ENCODE results near the gene HAP1. TPM values are rescaled to one million over a fixed set of nuclear protein-coding genes. Genes with fewer than 3 reads are reported as not detected.

Gene HAP1
- polyA plus RNA-seq, 6 donors from 2014 or later = not detected

GRCh38 chr17:41772218-41772585 lies 37.8 kb upstream of the HAP1 start:
- ATAC-seq (ENCODE audit: low read depth in 2 of 2) (no peak), DNase-seq (no peak)
- Mint-ChIP-seq H3K4me3 (no peak overlapping the region), H3K4me1 (peaks cover 6 to 36% (median 20%) of the 10 kb centered on the region in 3 donors), H3K27me3 (no peaks in the 10 kb centered on the region), H3K36me3 (peaks cover 3 to 16% of the 10 kb centered on the region in 2 donors), H3K27ac (peak overlapping the region in 2 of 6 donors; percentile 37 to 39), H3K9me3 (no peaks in the 10 kb centered on the region)

- DNase-seq (no peak), ATAC-seq (ENCODE audit: low read depth in 2 of 2) (peak in 1 of 2 donors; percentile 27)
- Mint-ChIP-seq H3K27me3 (no peaks in the 10 kb centered on the region), H3K9me3 (no peaks in the 10 kb centered on the region), H3K4me1 (peaks cover 6 to 36% (median 20%) of the 10 kb centered on the region in 3 donors), H3K4me3 (peak overlapping the region in 2 of 8 donors; percentile 2 to 43), H3K36me3 (peaks cover 3 to 22% of the 10 kb centered on the region in 2 donors), H3K27ac (peak overlapping the region in 4 of 6 donors; percentile 39 to 85 (median 80))
Measured at GRCh38 chr17:41771389-41772206, 37.2 kb upstream of the HAP1 start.

- Mint-ChIP-seq H3K9me3 (no peaks in the 10 kb centered on the region), H3K27me3 (no peaks in the 10 kb centered on the region), H3K4me1 (peaks cover 6 to 30% (median 16%) of the 10 kb centered on the region in 3 donors), H3K27ac (no peak overlapping the region), H3K4me3 (peak overlapping the region in 1 of 8 donors; percentile 55), H3K36me3 (peaks cover 0 to 31% of the 10 kb centered on the region in 2 donors)
- ATAC-seq (ENCODE audit: low read depth in 2 of 2) = no peak
- no peak for DNase-seq
Measured at GRCh38 chr17:41769985-41770384, 35.5 kb upstream of the HAP1 start.

GRCh38 chr17:41769346-41769862 lies 35.0 kb upstream of the HAP1 start:
- Mint-ChIP-seq H3K27me3 (no peaks in the 10 kb centered on the region), H3K27ac (peak overlapping the region in 1 of 6 donors; percentile 71)

GRCh38 chr17:41768682-41769288 lies 34.3 kb upstream of the HAP1 start:
- H3K27me3 Mint-ChIP-seq = no peaks in the 10 kb centered on the region
- ATAC-seq (ENCODE audit: low read depth in 2 of 2) = no peak
- no peak overlapping the region for H3K4me3 Mint-ChIP-seq
- H3K4me1 Mint-ChIP-seq = peaks cover 6 to 19% (median 9%) of the 10 kb centered on the region in 3 donors
- peak overlapping the region in 1 of 6 donors; percentile 38 for H3K27ac Mint-ChIP-seq
- no peak for DNase-seq
- H3K36me3 Mint-ChIP-seq = peaks cover 0 to 31% of the 10 kb centered on the region in 2 donors
- H3K9me3 Mint-ChIP-seq = no peaks in the 10 kb centered on the region

More at GRCh38 chr17:41769346-41769862, 35.0 kb upstream of the HAP1 start:
- no peaks in the 10 kb centered on the region for H3K9me3 Mint-ChIP-seq
- H3K4me1 Mint-ChIP-seq = peaks cover 6 to 25% (median 13%) of the 10 kb centered on the region in 3 donors
- H3K36me3 Mint-ChIP-seq = peaks cover 0 to 31% of the 10 kb centered on the region in 2 donors
- no peak overlapping the region for H3K4me3 Mint-ChIP-seq
- DNase-seq (no peak), ATAC-seq (ENCODE audit: low read depth in 2 of 2) (no peak)

GRCh38 chr17:41767324-41768042 lies 33.0 kb upstream of the HAP1 start:
- H3K9me3 Mint-ChIP-seq = no peaks in the 10 kb centered on the region
- DNase-seq (no peak), ATAC-seq (ENCODE audit: low read depth in 2 of 2) (no peak)
- no peaks in the 10 kb centered on the region for H3K27me3 Mint-ChIP-seq
- peak overlapping the region in 1 of 8 donors; percentile 70 for H3K4me3 Mint-ChIP-seq
- H3K27ac Mint-ChIP-seq = peak overlapping the region in 1 of 6 donors; percentile 62
- H3K4me1 Mint-ChIP-seq = peaks cover 6 to 15% (median 9%) of the 10 kb centered on the region in 3 donors
- peaks cover 0 to 43% of the 10 kb centered on the region in 2 donors for H3K36me3 Mint-ChIP-seq

- DNase-seq = no peak
- Mint-ChIP-seq H3K9me3 (no peaks in the 10 kb centered on the region), H3K4me3 (no peak overlapping the region), H3K36me3 (peaks cover 0 to 51% of the 10 kb centered on the region in 2 donors), H3K4me1 (peaks cover 7 to 10% (median 10%) of the 10 kb centered on the region in 3 donors), H3K27ac (peak overlapping the region in 2 of 6 donors; percentile 39 to 89), H3K27me3 (no peaks in the 10 kb centered on the region)
- no peak for ATAC-seq (ENCODE audit: low read depth in 2 of 2)
Measured at GRCh38 chr17:41766135-41766534, 31.7 kb upstream of the HAP1 start.

GRCh38 chr17:41763327-41763726 lies 28.9 kb upstream of the HAP1 start:
- DNase-seq (no peak), ATAC-seq (ENCODE audit: low read depth in 2 of 2) (no peak)
- peak overlapping the region in 2 of 6 donors; percentile 53 to 59 for H3K27ac Mint-ChIP-seq
- no peaks in the 10 kb centered on the region for H3K27me3 Mint-ChIP-seq
- no peaks in the 10 kb centered on the region for H3K9me3 Mint-ChIP-seq
- peaks cover 0 to 44% of the 10 kb centered on the region in 2 donors for H3K36me3 Mint-ChIP-seq
- H3K4me3 Mint-ChIP-seq = no peak overlapping the region
- peaks cover 10 to 19% (median 18%) of the 10 kb centered on the region in 3 donors for H3K4me1 Mint-ChIP-seq

- Mint-ChIP-seq H3K4me1 (peaks cover 10 to 19% (median 18%) of the 10 kb centered on the region in 3 donors), H3K36me3 (peaks cover 0 to 42% of the 10 kb centered on the region in 2 donors), H3K27me3 (no peaks in the 10 kb centered on the region), H3K4me3 (no peak overlapping the region), H3K9me3 (no peaks in the 10 kb centered on the region), H3K27ac (peak overlapping the region in 2 of 6 donors; percentile 15 to 59)
- ATAC-seq (ENCODE audit: low read depth in 2 of 2) (no peak), DNase-seq (no peak)
Measured at GRCh38 chr17:41762841-41763240, 28.4 kb upstream of the HAP1 start.

- no peaks in the 10 kb centered on the region for H3K27me3 Mint-ChIP-seq
- H3K27ac Mint-ChIP-seq = peak overlapping the region in 2 of 6 donors; percentile 53 to 81
- ATAC-seq (ENCODE audit: low read depth in 2 of 2) (no peak), DNase-seq (no peak)
- H3K4me1 Mint-ChIP-seq = peaks cover 10 to 18% (median 16%) of the 10 kb centered on the region in 3 donors
- no peaks in the 10 kb centered on the region for H3K9me3 Mint-ChIP-seq
- H3K4me3 Mint-ChIP-seq = no peak overlapping the region
- peaks cover 0 to 37% of the 10 kb centered on the region in 2 donors for H3K36me3 Mint-ChIP-seq
Measured at GRCh38 chr17:41762391-41762790, 27.9 kb upstream of the HAP1 start.

- H3K27me3 Mint-ChIP-seq = no peaks in the 10 kb centered on the region
- H3K9me3 Mint-ChIP-seq = no peaks in the 10 kb centered on the region
- peak; percentile 11 for DNase-seq
- H3K4me3 Mint-ChIP-seq = peak overlapping the region in 3 of 8 donors; percentile 37 to 81 (median 59)
- H3K27ac Mint-ChIP-seq = peak overlapping the region; percentile 4 to 97 (median 59)
- peak; percentile 71 to 97 for ATAC-seq (ENCODE audit: low read depth in 2 of 2)
- peaks cover 10 to 18% (median 16%) of the 10 kb centered on the region in 3 donors for H3K4me1 Mint-ChIP-seq
- peaks cover 0 to 26% of the 10 kb centered on the region in 2 donors for H3K36me3 Mint-ChIP-seq
Measured at GRCh38 chr17:41760878-41761277, 26.4 kb upstream of the HAP1 start.

GRCh38 chr17:41758601-41759000 lies 24.2 kb upstream of the HAP1 start:
- Mint-ChIP-seq H3K27ac (no peak overlapping the region), H3K9me3 (no peaks in the 10 kb centered on the region), H3K4me1 (peaks cover 10 to 18% (median 16%) of the 10 kb centered on the region in 3 donors), H3K36me3 (peaks cover 0 to 25% of the 10 kb centered on the region in 2 donors), H3K4me3 (no peak overlapping the region), H3K27me3 (no peaks in the 10 kb centered on the region)
- no peak for ATAC-seq (ENCODE audit: low read depth in 2 of 2)
- DNase-seq = no peak

- Mint-ChIP-seq H3K27ac (peak overlapping the region in 1 of 6 donors; percentile 2), H3K4me3 (no peak overlapping the region), H3K4me1 (no peaks in the 10 kb centered on the region), H3K27me3 (no peaks in the 10 kb centered on the region), H3K36me3 (peaks cover 0 to 5% of the 10 kb centered on the region in 2 donors), H3K9me3 (no peaks in the 10 kb centered on the region)
- ATAC-seq (ENCODE audit: low read depth in 2 of 2) = no peak
- no peak for DNase-seq
Measured at GRCh38 chr17:41754066-41754465, 19.6 kb upstream of the HAP1 start.
